LNCaP clone FGC (cell line): ENCODE data around the gene GATAD2B.
A peak's percentile ranks its signal among the peaks of the same experiment; 100 is the strongest.

Source experiments
- DNase-seq: peaks from one replicate; pipeline ENCODE4 v3.0.0-alpha.2; 2011; ENCODE audit warnings: low read depth
- H3K4me3 ChIP-seq: 2 replicates; pipeline ENCODE4 v1.5.1; 2011; ENCODE audit warnings: mild to moderate bottlenecking, low read depth, low read length, control low read depth
- TF ChIP-seq, protein P1 (sequence below): IDR thresholded peaks from 2 replicates; pipeline ENCODE4 v1.5.1; 2012; ENCODE audit warnings: mild to moderate bottlenecking; ENCODE audit not compliant: control insufficient read depth, insufficient read depth; ENCODE audit errors: extremely low read depth

The GATAD2B gene

GRCh38 chr1:153929981-153930948 lies 7.5 kb upstream of the GATAD2B start:
- no peak for DNase-seq
- H3K4me3 ChIP-seq = no peak overlapping the region
- TF ChIP-seq, protein P1, sequence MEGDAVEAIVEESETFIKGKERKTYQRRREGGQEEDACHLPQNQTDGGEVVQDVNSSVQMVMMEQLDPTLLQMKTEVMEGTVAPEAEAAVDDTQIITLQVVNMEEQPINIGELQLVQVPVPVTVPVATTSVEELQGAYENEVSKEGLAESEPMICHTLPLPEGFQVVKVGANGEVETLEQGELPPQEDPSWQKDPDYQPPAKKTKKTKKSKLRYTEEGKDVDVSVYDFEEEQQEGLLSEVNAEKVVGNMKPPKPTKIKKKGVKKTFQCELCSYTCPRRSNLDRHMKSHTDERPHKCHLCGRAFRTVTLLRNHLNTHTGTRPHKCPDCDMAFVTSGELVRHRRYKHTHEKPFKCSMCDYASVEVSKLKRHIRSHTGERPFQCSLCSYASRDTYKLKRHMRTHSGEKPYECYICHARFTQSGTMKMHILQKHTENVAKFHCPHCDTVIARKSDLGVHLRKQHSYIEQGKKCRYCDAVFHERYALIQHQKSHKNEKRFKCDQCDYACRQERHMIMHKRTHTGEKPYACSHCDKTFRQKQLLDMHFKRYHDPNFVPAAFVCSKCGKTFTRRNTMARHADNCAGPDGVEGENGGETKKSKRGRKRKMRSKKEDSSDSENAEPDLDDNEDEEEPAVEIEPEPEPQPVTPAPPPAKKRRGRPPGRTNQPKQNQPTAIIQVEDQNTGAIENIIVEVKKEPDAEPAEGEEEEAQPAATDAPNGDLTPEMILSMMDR = no peak

DNA sequence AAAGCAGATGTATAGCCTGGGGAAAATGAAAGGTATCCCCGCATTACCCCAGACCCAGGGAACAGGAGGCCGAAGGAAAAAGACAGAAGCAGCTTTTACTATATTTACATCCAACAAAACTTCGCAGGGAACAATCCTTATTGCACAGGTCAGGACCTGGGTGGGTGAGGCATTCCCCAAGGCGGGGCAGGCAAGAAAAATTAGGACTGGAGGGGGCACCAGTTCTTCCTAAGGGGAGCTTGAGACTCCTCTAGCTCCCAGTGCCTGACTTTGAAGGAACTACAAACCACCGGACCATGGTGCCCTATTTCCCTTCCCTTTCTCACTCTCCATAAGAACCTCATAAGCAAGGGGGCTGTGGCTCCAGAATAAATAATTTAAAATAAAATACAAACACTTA lies 6.7 kb upstream of the GATAD2B start:
- TF ChIP-seq, protein P1 = no peak
- no peak for DNase-seq
- no peak overlapping the region for H3K4me3 ChIP-seq

DNA sequence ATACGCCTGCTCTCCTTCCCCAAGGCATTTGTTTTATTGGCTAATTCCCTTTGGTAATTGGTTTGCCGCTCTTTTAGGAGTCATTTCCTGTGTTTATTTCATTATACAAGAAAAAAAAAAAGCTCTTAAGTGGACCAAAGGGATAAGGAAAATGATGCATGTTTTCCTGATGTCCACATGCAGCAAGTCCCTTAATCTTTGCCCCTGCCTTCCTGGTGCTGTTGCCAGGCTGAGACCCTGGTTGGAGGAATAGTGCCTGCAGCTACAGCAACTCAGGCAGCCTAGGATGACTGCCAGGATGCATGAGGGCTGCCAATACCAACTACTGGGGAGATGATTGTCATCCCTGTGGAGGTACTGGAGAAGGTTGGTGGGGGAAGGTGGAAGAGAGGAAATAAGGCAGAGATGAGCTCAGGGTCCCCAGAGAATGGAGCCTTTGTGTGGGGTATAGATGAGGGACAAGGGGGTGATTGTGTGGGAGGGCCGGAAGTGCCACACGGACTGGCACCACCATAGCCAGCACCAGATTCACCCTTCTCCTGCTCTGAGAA lies 6.1 kb upstream of the GATAD2B start:
- no peak overlapping the region for H3K4me3 ChIP-seq
- TF ChIP-seq, protein P1 = no peak
- no peak for DNase-seq

DNA sequence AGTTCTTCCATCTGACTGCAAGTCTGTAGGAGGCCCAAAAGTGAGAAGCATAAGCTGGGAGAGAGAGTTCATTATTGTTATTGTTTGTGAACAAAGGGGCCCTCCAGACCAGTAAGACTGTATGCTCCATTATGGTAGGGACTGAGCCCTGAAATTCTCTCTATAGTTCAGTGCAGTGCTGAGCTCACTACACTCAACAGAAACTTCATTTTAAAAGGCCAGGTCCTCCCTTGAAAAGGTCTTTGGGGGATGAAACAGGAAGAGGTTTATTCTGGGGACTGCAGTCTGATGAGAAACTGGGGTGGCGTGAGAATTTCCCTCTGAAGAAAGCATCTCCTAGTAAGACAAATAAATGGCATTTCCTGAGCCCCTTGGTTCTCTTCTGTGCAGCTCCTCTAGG lies 5.5 kb upstream of the GATAD2B start:
- no peak for DNase-seq
- H3K4me3 ChIP-seq = no peak overlapping the region
- TF ChIP-seq, protein P1 = no peak

- TF ChIP-seq, protein P1 = no peak
- H3K4me3 ChIP-seq = no peak overlapping the region
- DNase-seq = no peak
These were observed 3.6 kb upstream of the GATAD2B start for GRCh38 chr1:153926405-153926804.

GRCh38 chr1:153922076-153922971 lies 448 bp downstream of the GATAD2B start:
- peak; percentile 21 for DNase-seq
- TF ChIP-seq, protein P1 = peak; percentile 31; the same call in 1 of the 2 replicates
- peak overlapping the region; percentile 57 for H3K4me3 ChIP-seq
